Measurements from ENCODE around the gene SYNGR4.
A peak's percentile ranks its signal among the peaks of the same experiment; 100 is the strongest.
"Not testable (repeated sequence)": the region's sequence is repeated elsewhere in the genome, so short reads cannot be mapped to it uniquely, and the experiment has no call there.

SYNGR4 gene

GRCh38 chr19:48363810-48364597, at the start of gene SYNGR4, which contains the start of gene TMEM143:
TSS of gene SYNGR4 (plus strand) at chr19:48364367. CDS start at chr19:48365843, 1,476 bp downstream.
TSS of gene TMEM143 (minus strand) at chr19:48363940. CDS start at chr19:48363920, 20 bp downstream.
- DNase-seq (ENCODE audit: low read depth), result peak; percentile 100

- no peak for DNase-seq (ENCODE audit: low read depth)
Measured at GRCh38 chr19:48315712-48316111, 48.5 kb upstream of the SYNGR4 start.

GRCh38 chr19:48317708-48317960, 46.5 kb upstream of the SYNGR4 start:
- DNase-seq (ENCODE audit: low read depth), result not testable (repeated sequence)

- DNase-seq (ENCODE audit: low read depth), result no peak
Measured at GRCh38 chr19:48318286-48318987, 45.7 kb upstream of the SYNGR4 start.

GRCh38 chr19:48319647-48320541, 44.3 kb upstream of the SYNGR4 start:
- DNase-seq (ENCODE audit: low read depth), result peak; percentile 58

- DNase-seq (ENCODE audit: low read depth), result peak; percentile 81
Measured at GRCh38 chr19:48321372-48321621, 42.9 kb upstream of the SYNGR4 start.

- DNase-seq (ENCODE audit: low read depth), result peak; percentile 99
Measured at GRCh38 chr19:48321622-48322591, 42.3 kb upstream of the SYNGR4 start.

- DNase-seq (ENCODE audit: low read depth), result peak; percentile 87
Measured at GRCh38 chr19:48325265-48325910, 38.8 kb upstream of the SYNGR4 start, which contains the start of gene EMP3. TSS of gene EMP3 (plus strand) at chr19:48325552. CDS start at chr19:48326845, 1,293 bp downstream.

GRCh38 chr19:48329167-48329891, 34.8 kb upstream of the SYNGR4 start:
- DNase-seq (ENCODE audit: low read depth), result no peak

GRCh38 chr19:48330012-48330681, 34.0 kb upstream of the SYNGR4 start:
- DNase-seq (ENCODE audit: low read depth), result no peak

GRCh38 chr19:48332351-48332661, 31.9 kb upstream of the SYNGR4 start:
- DNase-seq (ENCODE audit: low read depth), result no peak

GRCh38 chr19:48332662-48333466, 31.3 kb upstream of the SYNGR4 start:
- peak; percentile 98 for DNase-seq (ENCODE audit: low read depth)

- DNase-seq (ENCODE audit: low read depth), result peak; percentile 92
Measured at GRCh38 chr19:48333467-48334384, 30.4 kb upstream of the SYNGR4 start.

GRCh38 chr19:48338253-48338755, 25.9 kb upstream of the SYNGR4 start:
- no peak for DNase-seq (ENCODE audit: low read depth)

- DNase-seq (ENCODE audit: low read depth), result no peak
Measured at GRCh38 chr19:48338802-48339503, 25.2 kb upstream of the SYNGR4 start.

GRCh38 chr19:48340995-48341394, 23.2 kb upstream of the SYNGR4 start:
- no peak for DNase-seq (ENCODE audit: low read depth)

Data from fibroblast of the conjunctiva (primary cell).